IMR-90 (cell line): Measurements from ENCODE around the gene DCC.

ENCODE experiments used
- BHLHE40 ChIP-seq: fragments of 150-350 bp; IDR thresholded peaks from 2 replicates; pipeline ENCODE4 v1.6.1; 2016; ENCODE audit warnings: mild to moderate bottlenecking, low read depth, low read length
- CHD1 ChIP-seq: IDR thresholded peaks from 2 replicates; pipeline ENCODE4 v1.6.1; 2012; ENCODE audit warnings: low read depth, low read length, improper control_type of control experiment
- MAFK ChIP-seq: IDR thresholded peaks from 2 replicates; pipeline ENCODE4 v1.6.1; 2012; ENCODE audit warnings: low read depth, low read length, improper control_type of control experiment
- MXI1 ChIP-seq: IDR thresholded peaks from 2 replicates; pipeline ENCODE4 v1.6.1; 2012; ENCODE audit warnings: low read depth, mild to moderate bottlenecking, low read length, moderate library complexity, borderline replicate concordance
- NFE2L2 ChIP-seq: fragments of 150-350 bp; IDR thresholded peaks from 2 replicates; pipeline ENCODE4 v1.6.1; 2016; ENCODE audit warnings: low read depth, mild to moderate bottlenecking, low read length
- POLR2A ChIP-seq: IDR thresholded peaks from 2 replicates; pipeline ENCODE4 v1.6.1; 2012; ENCODE audit warnings: mild to moderate bottlenecking, low read depth, low read length
- RAD21 ChIP-seq: IDR thresholded peaks from 2 replicates; pipeline ENCODE4 v1.6.1; 2012; ENCODE audit warnings: low read length, improper control_type of control experiment
- RFX5 ChIP-seq: IDR thresholded peaks from 2 replicates; pipeline ENCODE4 v1.8.0; 2012; ENCODE audit warnings: low read depth, mild to moderate bottlenecking, low read length, moderate library complexity
- SMC3 ChIP-seq: fragments of 150-350 bp; IDR thresholded peaks from 2 replicates; pipeline ENCODE4 v1.6.1; 2016; ENCODE audit warnings: low read depth, mild to moderate bottlenecking, antibody characterized with exemption, low read length, moderate library complexity
- TF ChIP-seq, protein P1 (sequence below): fragments of 150-350 bp; IDR thresholded peaks from 2 replicates; pipeline ENCODE4 v1.6.1; 2017; ENCODE audit warnings: mild to moderate bottlenecking, antibody characterized with exemption, low read length, low read depth
- TF ChIP-seq, protein P2 (sequence below): conservative IDR thresholded peaks from 2 replicates; pipeline ENCODE4 v1.5.1; 2012; ENCODE audit warnings: mild to moderate bottlenecking, low read depth, low read length, improper control_type of control experiment

DNA sequence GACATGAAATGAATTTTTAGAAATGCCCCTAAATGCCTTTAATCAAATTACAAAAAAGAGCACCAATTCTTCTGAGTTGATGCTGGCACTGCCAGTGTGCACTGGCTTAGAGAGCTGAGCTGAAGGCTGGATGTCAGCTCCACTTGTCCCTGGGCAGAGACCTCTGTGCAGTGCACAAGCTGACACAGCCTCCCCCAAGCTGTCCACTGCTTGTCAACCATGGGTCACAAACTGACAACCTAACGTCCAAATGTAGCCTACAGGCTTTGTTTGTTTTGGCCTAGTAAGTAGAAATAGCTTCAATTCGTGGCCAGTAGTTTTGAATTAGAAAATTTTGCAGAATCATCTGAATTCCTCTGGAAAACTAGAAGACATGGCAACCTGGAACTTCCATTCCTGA lies 605.6 kb downstream of the DCC start:
- TF ChIP-seq, protein P1, sequence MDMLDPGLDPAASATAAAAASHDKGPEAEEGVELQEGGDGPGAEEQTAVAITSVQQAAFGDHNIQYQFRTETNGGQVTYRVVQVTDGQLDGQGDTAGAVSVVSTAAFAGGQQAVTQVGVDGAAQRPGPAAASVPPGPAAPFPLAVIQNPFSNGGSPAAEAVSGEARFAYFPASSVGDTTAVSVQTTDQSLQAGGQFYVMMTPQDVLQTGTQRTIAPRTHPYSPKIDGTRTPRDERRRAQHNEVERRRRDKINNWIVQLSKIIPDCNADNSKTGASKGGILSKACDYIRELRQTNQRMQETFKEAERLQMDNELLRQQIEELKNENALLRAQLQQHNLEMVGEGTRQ: no peak
- TF ChIP-seq, protein P2, sequence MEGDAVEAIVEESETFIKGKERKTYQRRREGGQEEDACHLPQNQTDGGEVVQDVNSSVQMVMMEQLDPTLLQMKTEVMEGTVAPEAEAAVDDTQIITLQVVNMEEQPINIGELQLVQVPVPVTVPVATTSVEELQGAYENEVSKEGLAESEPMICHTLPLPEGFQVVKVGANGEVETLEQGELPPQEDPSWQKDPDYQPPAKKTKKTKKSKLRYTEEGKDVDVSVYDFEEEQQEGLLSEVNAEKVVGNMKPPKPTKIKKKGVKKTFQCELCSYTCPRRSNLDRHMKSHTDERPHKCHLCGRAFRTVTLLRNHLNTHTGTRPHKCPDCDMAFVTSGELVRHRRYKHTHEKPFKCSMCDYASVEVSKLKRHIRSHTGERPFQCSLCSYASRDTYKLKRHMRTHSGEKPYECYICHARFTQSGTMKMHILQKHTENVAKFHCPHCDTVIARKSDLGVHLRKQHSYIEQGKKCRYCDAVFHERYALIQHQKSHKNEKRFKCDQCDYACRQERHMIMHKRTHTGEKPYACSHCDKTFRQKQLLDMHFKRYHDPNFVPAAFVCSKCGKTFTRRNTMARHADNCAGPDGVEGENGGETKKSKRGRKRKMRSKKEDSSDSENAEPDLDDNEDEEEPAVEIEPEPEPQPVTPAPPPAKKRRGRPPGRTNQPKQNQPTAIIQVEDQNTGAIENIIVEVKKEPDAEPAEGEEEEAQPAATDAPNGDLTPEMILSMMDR: no peak
- no peak for TF ChIP-seq POLR2A
- TF ChIP-seq RAD21: no peak
- no peak for TF ChIP-seq CHD1
- TF ChIP-seq RFX5: no peak
- TF ChIP-seq BHLHE40: no peak
- no peak for TF ChIP-seq SMC3
- TF ChIP-seq MAFK: no peak
- no peak for TF ChIP-seq NFE2L2
- TF ChIP-seq MXI1: no peak
